GM23338 (cell line): Measurements from ENCODE around the gene FXYD6. TPM values are rescaled to one million over a fixed set of nuclear protein-coding genes. Genes with fewer than 3 reads are reported as not detected.
A peak's percentile ranks its signal among the peaks of the same experiment; 100 is the strongest.

Source experiments
- ATAC-seq: fragments of 200-7000 bp; cut with Tn5 transposase; 3 replicates; pipeline ENCODE4 v1.9.1; 2020
- DNase-seq: peaks from one replicate; pipeline ENCODE4 v3.0.0-alpha.2; 2015; ENCODE audit warnings: low spot score
- H2AFZ ChIP-seq: fragments of 200-600 bp; sonication (generic); 2 replicates; pipeline ENCODE4 v1.8.0; 2016; ENCODE audit warnings: antibody characterized with exemption, mild to moderate bottlenecking, moderate library complexity
- H3F3A ChIP-seq: fragments of 200-600 bp; sonication (generic); replicated peaks from 2 replicates; pipeline ENCODE4 v1.8.0; 2017; ENCODE audit warnings: antibody characterized with exemption, mixed run types, low read depth
- H3K27ac ChIP-seq: fragments of 200-600 bp; sonication (generic); 2 replicates; pipeline ENCODE4 v1.6.1; 2016; ENCODE audit warnings: low read depth
- H3K27me3 ChIP-seq: fragments of 200-600 bp; sonication (generic); 2 replicates; pipeline ENCODE4 v1.8.0; 2016; ENCODE audit warnings: mild to moderate bottlenecking, mixed run types, moderate library complexity; ENCODE audit not compliant: insufficient read depth
- H3K36me3 ChIP-seq: fragments of 200-600 bp; sonication (generic); 2 replicates; pipeline ENCODE4 v1.8.0; 2016; ENCODE audit warnings: mild to moderate bottlenecking; ENCODE audit not compliant: insufficient read depth
- H3K4me1 ChIP-seq: fragments of 200-600 bp; sonication (generic); 2 replicates; pipeline ENCODE4 v1.8.0; 2016; ENCODE audit warnings: mild to moderate bottlenecking, moderate library complexity; ENCODE audit not compliant: insufficient read depth
- H3K4me2 ChIP-seq: fragments of 200-600 bp; sonication (generic); 2 replicates; pipeline ENCODE4 v1.7.1; 2017; ENCODE audit warnings: mixed run types
- H3K4me3 ChIP-seq: fragments of 200-600 bp; sonication (generic); 2 replicates; pipeline ENCODE4 v1.6.1; 2016; ENCODE audit warnings: mixed run types
- H3K79me2 ChIP-seq: fragments of 200-600 bp; sonication (generic); replicated peaks from 2 replicates; pipeline ENCODE4 v1.8.0; 2017; ENCODE audit warnings: mild to moderate bottlenecking; ENCODE audit not compliant: insufficient read depth
- H3K9me2 ChIP-seq: fragments of 200-600 bp; sonication (generic); 2 replicates; pipeline ENCODE4 v1.8.0; 2017; ENCODE audit not compliant: insufficient read depth
- H4K20me1 ChIP-seq: fragments of 200-600 bp; sonication (generic); replicated peaks from 2 replicates; pipeline ENCODE4 v1.8.0; 2017; ENCODE audit warnings: mild to moderate bottlenecking; ENCODE audit not compliant: insufficient read depth
- H3K27ac Mint-ChIP-seq: 2 replicates; pipeline ENCODE4 v1.8.0; 2020; ENCODE audit warnings: inconsistent platforms, mild to moderate bottlenecking, moderate library complexity, mixed read lengths
- H3K27me3 Mint-ChIP-seq: 3 replicates; pipeline ENCODE4 v1.8.0; 2022; ENCODE audit warnings: low read depth, mild to moderate bottlenecking, moderate library complexity, mixed read lengths, inconsistent platforms; ENCODE audit not compliant: insufficient read depth, poor library complexity
- H3K36me3 Mint-ChIP-seq: 3 replicates; pipeline ENCODE4 v1.8.0; 2021; ENCODE audit warnings: low read depth, mild to moderate bottlenecking, inconsistent platforms, moderate library complexity, mixed read lengths
- H3K4me1 Mint-ChIP-seq: 3 replicates; pipeline ENCODE4 v1.8.0; 2020; ENCODE audit warnings: mild to moderate bottlenecking, inconsistent platforms, mixed read lengths
- H3K4me3 Mint-ChIP-seq: 3 replicates; pipeline ENCODE4 v1.8.0; 2021; ENCODE audit warnings: moderate library complexity, mild to moderate bottlenecking, inconsistent platforms, mixed read lengths
- H3K9me3 Mint-ChIP-seq: 3 replicates; pipeline ENCODE4 v1.8.0; 2020; ENCODE audit warnings: moderate library complexity, mild to moderate bottlenecking, inconsistent platforms, mixed read lengths
- CREB1 ChIP-seq: fragments of 250-450 bp; sonication (Bioruptor Pico); IDR thresholded peaks from 2 replicates; pipeline ENCODE4 v1.5.0; 2020; ENCODE audit warnings: low read depth, mild to moderate bottlenecking, moderate library complexity
- CTCF ChIP-seq, 2 experiments: fragments of 200-600 bp in 1 of 2; sonication (generic) in 1 of 2; conservative IDR thresholded peaks; 2 replicates each; pipeline versions ENCODE4 v1.5.1 to v1.6.1; 2016 to 2017; ENCODE audit warnings: antibody characterized with exemption in 2 of 2, low read depth in 2 of 2, mild to moderate bottlenecking in 2 of 2, moderate library complexity in 1 of 2
- ETS1 ChIP-seq: IDR thresholded peaks from 2 replicates; pipeline ENCODE4 v1.6.1; 2016; ENCODE audit warnings: antibody characterized with exemption
- EZH2 ChIP-seq: fragments of 200-600 bp; sonication (generic); IDR thresholded peaks from one replicate; pipeline ENCODE4 v1.8.0; 2017; ENCODE audit warnings: antibody characterized with exemption, mild to moderate bottlenecking, low read depth; ENCODE audit not compliant: unreplicated experiment
- EZH2phosphoT487 ChIP-seq: fragments of 200-600 bp; sonication (generic); IDR thresholded peaks from one replicate; pipeline ENCODE4 v1.8.1; 2018; ENCODE audit warnings: antibody characterized with exemption; ENCODE audit not compliant: unreplicated experiment
- JUNB ChIP-seq: IDR thresholded peaks from one replicate; pipeline ENCODE4 v1.6.1; 2016; ENCODE audit warnings: antibody characterized with exemption; ENCODE audit not compliant: unreplicated experiment
- POLR2AphosphoS5 ChIP-seq: IDR thresholded peaks from 2 replicates; pipeline ENCODE4 v1.6.1; 2016; ENCODE audit warnings: antibody characterized with exemption, low read depth
- REST ChIP-seq: IDR thresholded peaks from one replicate; pipeline ENCODE4 v1.6.1; 2018; ENCODE audit warnings: antibody characterized with exemption; ENCODE audit not compliant: unreplicated experiment
- ZNF114 ChIP-seq: fragments of 250-450 bp; sonication (Bioruptor Pico); IDR thresholded peaks from 2 replicates; pipeline ENCODE4 v1.5.0; 2020; ENCODE audit warnings: mild to moderate bottlenecking, moderate library complexity
- ZNF331 ChIP-seq: fragments of 250-450 bp; sonication (Bioruptor Pico); IDR thresholded peaks from 2 replicates; pipeline ENCODE4 v1.5.0; 2020; ENCODE audit warnings: low read depth, mild to moderate bottlenecking, moderate library complexity
- ZNF462 ChIP-seq: fragments of 250-450 bp; sonication (Bioruptor Pico); IDR thresholded peaks from 2 replicates; pipeline ENCODE4 v1.5.0; 2020; ENCODE audit warnings: mild to moderate bottlenecking, moderate library complexity
- polyA plus RNA-seq: library from polyadenylated mRNA; unstranded; fragments of >200 nt; fragmentation: Nextera tagmentation; extraction: Ambion mirVana; gene quantifications from 2 replicates; pipeline ENCODE4 v1.2.1, GENCODE V29; 2016
- total RNA-seq: library from RNA; depleted of rRNA; stranded (reverse); fragments of >200 nt; shearing (Covaris generic); gene quantifications from 2 replicates; pipeline ENCODE4 v1.2.3, GENCODE V29; 2014

FXYD6 gene
- total and polyA plus RNA-seq, 2 experiments from 2014 or later = 26.2 to 30.7 TPM

GRCh38 chr11:117914398-117914761 lies 37.9 kb upstream of the FXYD6 start:
- Histone ChIP-seq H4K20me1 (no peaks in the 10 kb centered on the region), H3K4me3 (no peak overlapping the region), H2AFZ (peak overlapping the region; percentile 56; the same call in 1 of the 2 replicates), H3K27me3 (no peaks in the 10 kb centered on the region), H3K4me2 (no peak overlapping the region), H3K9me2 (no peaks in the 10 kb centered on the region), H3K79me2 (no peaks in the 10 kb centered on the region), H3K36me3 (no peaks in the 10 kb centered on the region), H3K27ac (no peak overlapping the region), H3F3A (no peaks in the 10 kb centered on the region), H3K4me1 (no peaks in the 10 kb centered on the region)
- no peaks in the 10 kb centered on the region for H3K36me3 Mint-ChIP-seq
- H3K27me3 Mint-ChIP-seq = peaks cover 12% of the 10 kb centered on the region
- H3K9me3 Mint-ChIP-seq = no peaks in the 10 kb centered on the region
- TF ChIP-seq ETS1 (no peak), JUNB (no peak), EZH2phosphoT487 (no peak), CTCF (conservative IDR thresholded peaks at IDR 0.05; ENCODE audit: low read depth in 2 of 2) (no peak), ZNF114 (CRISPR knock-in tag) (no peak), POLR2AphosphoS5 (no peak), ZNF331 (no peak), REST (no peak), ZNF462 (CRISPR knock-in tag) (no peak), EZH2 (no peak), CREB1 (CRISPR knock-in tag) (no peak)
- H3K4me1 Mint-ChIP-seq = peaks cover 8% of the 10 kb centered on the region
- ATAC-seq (no peak), DNase-seq (no peak)
- no peak overlapping the region; the same call in 1 of the 2 replicates for H3K27ac Mint-ChIP-seq
- no peak overlapping the region for H3K4me3 Mint-ChIP-seq
